Activated T-cell treated with anti-CD3 and anti-CD28 coated beads for 24 hours (primary cell): ENCODE data around the gene CYP3A5.
"Not testable (repeated sequence)": the region's sequence is repeated elsewhere in the genome, so short reads cannot be mapped to it uniquely, and the experiment has no call there.

Experiments used
- DNase-seq: peaks from one replicate; pipeline ENCODE4 v3.0.0-alpha.2; 2020; ENCODE audit warnings: low read depth

Gene CYP3A5

GRCh38 chr7:99685871-99686608, 6.2 kb upstream of the CYP3A5 start:
- DNase-seq: not testable (repeated sequence)

GRCh38 chr7:99685129-99685758, 5.4 kb upstream of the CYP3A5 start:
- no peak for DNase-seq

- DNase-seq: no peak
Observed at GRCh38 chr7:99679032-99679399, 780 bp downstream of the CYP3A5 start.

- no peak for DNase-seq
Observed at GRCh38 chr7:99677648-99678045, 2.1 kb downstream of the CYP3A5 start.

GRCh38 chr7:99677013-99677647, 2.7 kb downstream of the CYP3A5 start:
- DNase-seq: no peak

- no peak for DNase-seq
Observed at GRCh38 chr7:99674995-99675742, 4.6 kb downstream of the CYP3A5 start.

- no peak for DNase-seq
Observed at GRCh38 chr7:99672573-99672972, 7.2 kb downstream of the CYP3A5 start.

GRCh38 chr7:99669782-99670181, 10.0 kb downstream of the CYP3A5 start:
- no peak for DNase-seq

GRCh38 chr7:99668541-99668940, 11.3 kb downstream of the CYP3A5 start:
- DNase-seq: no peak

GRCh38 chr7:99667179-99667578, 12.6 kb downstream of the CYP3A5 start:
- no peak for DNase-seq

- no peak for DNase-seq
Observed at GRCh38 chr7:99666013-99666395, 13.8 kb downstream of the CYP3A5 start.

GRCh38 chr7:99665312-99666012, 14.3 kb downstream of the CYP3A5 start:
- no peak for DNase-seq

GRCh38 chr7:99657879-99658278, 21.9 kb downstream of the CYP3A5 start:
- DNase-seq: not testable (repeated sequence)

GRCh38 chr7:99654626-99655025, 25.2 kb downstream of the CYP3A5 start:
- not testable (repeated sequence) for DNase-seq

GRCh38 chr7:99653754-99654153, 26.0 kb downstream of the CYP3A5 start:
- no peak for DNase-seq

GRCh38 chr7:99653269-99653668, 26.5 kb downstream of the CYP3A5 start:
- not testable (repeated sequence) for DNase-seq

- no peak for DNase-seq
Observed at GRCh38 chr7:99652671-99653070, 27.1 kb downstream of the CYP3A5 start.

GRCh38 chr7:99651290-99651689, 28.5 kb downstream of the CYP3A5 start:
- DNase-seq: no peak

GRCh38 chr7:99648843-99649242, 31.0 kb downstream of the CYP3A5 start:
- DNase-seq: no peak

- DNase-seq: no peak
Observed at GRCh38 chr7:99645590-99645989, 34.2 kb downstream of the CYP3A5 start.

GRCh38 chr7:99644431-99644830, 35.4 kb downstream of the CYP3A5 start:
- DNase-seq: no peak

- DNase-seq: no peak
Observed at GRCh38 chr7:99643464-99643863, 36.3 kb downstream of the CYP3A5 start.
